Nucleus accumbens (tissue), 56 donors: ENCODE measurements around the gene MARCHF9.
A peak's percentile ranks its signal among the peaks of the same experiment; 100 is the strongest.

Experiments
- DNase-seq, 56 donors: peaks; one replicate each; lab custom pipeline; 2025; lab: John Stamatoyannopoulos, UW

Gene MARCHF9

DNA sequence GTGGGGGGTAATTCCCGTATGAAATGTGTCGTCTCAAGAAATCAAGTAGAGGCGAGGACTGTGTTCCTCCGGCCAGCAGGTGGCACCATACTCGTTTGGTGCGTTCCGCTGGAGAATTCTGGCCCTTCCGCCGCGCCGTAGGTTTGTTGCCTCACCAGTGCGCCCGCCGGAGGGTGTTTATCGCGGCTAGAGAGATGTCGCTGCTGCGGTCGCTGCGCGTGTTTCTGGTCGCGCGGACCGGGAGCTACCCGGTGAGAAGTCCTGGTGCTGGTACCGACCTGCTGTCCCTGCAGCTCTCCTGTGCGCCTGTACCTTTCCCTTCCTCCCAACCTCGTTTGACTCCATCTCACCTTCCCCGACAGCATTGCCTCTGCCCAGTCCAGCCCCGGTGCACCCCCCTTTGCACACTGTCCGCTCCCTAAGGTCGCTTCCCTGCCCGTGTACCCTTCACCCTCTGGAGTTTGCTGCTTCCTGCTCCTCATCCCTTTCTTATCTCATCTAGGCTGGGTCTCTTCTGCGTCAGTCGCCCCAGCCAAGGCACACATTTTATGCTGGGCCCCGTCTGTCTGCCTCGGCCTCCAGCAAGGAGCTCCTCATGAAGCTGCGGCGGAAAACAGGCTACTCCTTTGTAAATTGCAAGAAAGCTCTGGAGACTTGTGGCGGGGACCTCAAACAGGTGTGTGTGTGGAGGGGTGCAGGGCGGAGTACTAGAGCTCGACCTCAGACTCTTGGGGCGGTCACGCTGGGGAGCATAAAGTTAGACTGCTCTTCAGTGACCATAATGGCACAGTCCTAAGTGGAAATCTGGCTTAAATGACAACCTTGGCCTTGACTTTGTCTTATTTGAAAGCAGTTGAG is 27.9 kb downstream of the MARCHF9 start, which contains the start of gene TSFM:
TSS of gene TSFM (plus strand) at position 180 of the 858 bp plus-strand sequence. CDS start at position 195, 15 bp downstream.
- peak; percentile 28 to 98 (median 90) for DNase-seq

DNA sequence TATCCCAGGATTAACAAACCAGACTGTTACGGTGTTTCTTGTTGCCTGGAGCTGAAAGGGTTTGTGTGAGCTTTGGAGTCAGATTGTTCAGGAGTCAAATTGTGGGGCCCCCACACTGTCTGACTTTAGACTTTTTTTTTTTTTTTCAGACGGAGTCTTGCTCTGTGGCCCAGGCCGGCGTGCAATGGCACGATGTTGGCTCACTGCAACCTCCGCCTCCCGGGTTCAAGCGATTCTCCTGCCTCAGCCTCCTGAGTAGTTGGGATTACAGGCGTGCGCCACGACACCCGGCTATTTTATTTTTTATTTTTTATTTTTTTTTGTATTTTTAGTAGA is 28.5 kb downstream of the MARCHF9 start:
- no peak for DNase-seq

GRCh38 chr12:57783861-57784260 is 29.0 kb downstream of the MARCHF9 start:
- no peak for DNase-seq

- no peak for DNase-seq
These were observed 39.0 kb downstream of the MARCHF9 start for GRCh38 chr12:57793920-57794319.

GRCh38 chr12:57795354-57795753 is 40.5 kb downstream of the MARCHF9 start:
- DNase-seq = no peak

GRCh38 chr12:57796996-57797395 is 42.1 kb downstream of the MARCHF9 start:
- DNase-seq = no peak

GRCh38 chr12:57797933-57798332 is 43.0 kb downstream of the MARCHF9 start:
- no peak for DNase-seq

- no peak for DNase-seq
These were observed 46.1 kb downstream of the MARCHF9 start for GRCh38 chr12:57800965-57801364.

GRCh38 chr12:57802607-57803006 is 47.7 kb downstream of the MARCHF9 start:
- no peak for DNase-seq

DNA sequence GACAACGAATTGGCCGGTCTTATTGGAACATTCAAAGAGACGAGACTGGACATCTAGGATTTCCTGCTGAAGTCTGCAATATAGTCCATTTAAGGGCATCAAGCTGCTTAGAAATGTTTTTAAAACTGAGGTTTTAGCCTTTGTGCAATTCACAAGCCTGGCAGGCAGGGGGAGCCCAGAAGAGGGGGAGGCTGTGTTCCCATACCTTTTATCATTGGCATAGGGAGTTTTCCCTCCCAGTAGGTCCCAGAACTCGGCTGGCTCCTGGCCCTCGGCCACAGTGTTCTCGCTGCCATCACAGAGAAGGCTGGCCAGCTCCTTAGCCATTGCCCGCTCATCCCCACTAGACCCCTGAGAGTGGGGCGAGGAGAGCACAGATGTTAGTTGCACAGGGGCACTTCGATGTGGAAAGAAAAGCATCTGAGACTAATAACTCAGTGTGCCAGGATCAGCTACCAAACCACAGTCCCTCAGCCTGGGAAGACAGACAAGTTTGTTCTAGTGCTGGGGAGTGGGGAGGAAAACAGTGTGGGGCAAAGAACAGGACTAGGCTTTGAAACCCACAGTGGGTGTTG is 48.5 kb downstream of the MARCHF9 start:
- peak in 20 of 56 donors; percentile 1 to 47 (median 20) for DNase-seq

DNA sequence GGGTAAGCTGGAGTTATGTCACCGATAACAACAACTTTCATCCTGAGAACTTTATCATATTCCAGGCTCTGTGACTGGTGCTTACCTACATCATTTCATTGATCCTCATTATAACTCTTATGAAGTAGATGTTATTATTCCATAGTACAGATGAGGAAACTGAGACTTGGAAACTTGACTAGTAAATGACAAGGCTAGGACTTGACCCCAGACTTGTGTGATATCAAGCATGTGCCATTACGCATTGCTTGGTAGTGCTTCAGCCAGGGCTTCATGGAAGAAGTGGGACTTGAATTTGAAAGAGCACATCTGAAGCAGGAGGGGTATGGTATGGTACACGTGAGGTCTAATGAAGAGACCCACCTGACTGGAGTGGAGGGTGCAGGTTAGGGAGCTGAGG is 51.8 kb downstream of the MARCHF9 start:
- no peak for DNase-seq

GRCh38 chr12:57807285-57807684 is 52.4 kb downstream of the MARCHF9 start:
- DNase-seq = no peak

DNA sequence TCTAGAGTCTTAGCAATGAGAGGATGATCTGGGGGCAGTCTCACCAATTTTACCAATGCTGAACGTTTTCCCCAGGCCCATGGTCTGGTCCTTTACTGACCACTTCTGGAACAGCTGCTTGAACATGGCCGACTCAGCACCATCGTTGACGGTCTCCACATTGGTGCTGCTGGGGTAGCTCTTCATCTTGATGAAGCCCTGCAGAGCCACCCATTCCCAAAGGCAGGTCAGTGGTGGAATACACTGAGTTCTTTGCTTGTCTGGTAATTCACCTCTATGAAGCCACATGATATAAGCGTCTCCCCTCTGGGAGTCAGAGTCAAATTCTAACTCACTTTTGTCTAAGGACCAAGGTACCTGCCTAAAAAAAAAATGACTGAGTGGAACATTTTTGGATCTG is 53.4 kb downstream of the MARCHF9 start:
- no peak for DNase-seq

DNA sequence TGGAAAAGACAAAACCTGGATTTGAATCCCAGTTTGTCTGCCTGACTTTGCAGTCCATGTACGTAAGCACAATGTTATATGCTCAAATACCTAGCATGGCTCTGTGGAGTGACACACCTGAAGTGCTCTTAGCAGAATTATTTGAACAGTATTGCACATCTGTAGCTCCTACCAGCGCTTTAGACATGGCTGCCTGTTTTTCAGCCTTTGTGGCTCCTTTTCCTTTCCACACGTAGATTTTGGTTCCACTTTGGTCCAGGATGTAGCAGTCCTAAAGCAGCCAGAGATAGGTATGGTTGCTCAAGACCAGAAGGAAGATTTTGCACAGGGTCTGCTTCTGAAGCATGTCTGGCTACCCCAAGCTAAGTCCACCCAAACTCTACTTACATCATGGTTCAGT is 54.5 kb downstream of the MARCHF9 start:
- no peak for DNase-seq
